ENCODE data around the gene AKAP4.

- peak in 3 of 4 experiments; percentile 52 to 58 (median 56) for TF ChIP-seq CTCF (IDR thresholded peaks at IDR 0.05)
- TF ChIP-seq POLR2AphosphoS5 (IDR thresholded peaks at IDR 0.05) = no peak
- TF ChIP-seq POLR2A (IDR thresholded peaks at IDR 0.05) = no peak
- no peak for TF ChIP-seq EP300 (IDR thresholded peaks at IDR 0.05)
These were observed 3.6 kb upstream of the AKAP4 start, which contains the start of gene CCNB3 for GRCh38 chrX:50204364-50204899.
